K562 (cell line): ENCODE measurements around the gene MALAT1. TPM values are rescaled to one million over a fixed set of nuclear protein-coding genes. Genes with fewer than 3 reads are reported as not detected.

Experiments used
- CREB1 ChIP-seq, 2 experiments: sonication (generic) in 1 of 2; formaldehyde crosslinking in 1 of 2; IDR thresholded peaks; 2 replicates each; pipeline versions ENCODE4 v1.6.1 to v1.8.0; 2012 to 2022; ENCODE audit warnings: inconsistent platforms in 1 of 2, mild to moderate bottlenecking in 1 of 2, missing genetic modification reagents in 1 of 2, moderate library complexity in 1 of 2
- E2F1 ChIP-seq: sonication (generic); formaldehyde crosslinking; IDR thresholded peaks from 2 replicates; pipeline ENCODE4 v1.8.1; 2023; ENCODE audit warnings: mild to moderate bottlenecking, missing genetic modification reagents, moderate library complexity
- EHMT2 ChIP-seq: fragments of 450-650 bp; IDR thresholded peaks from 2 replicates; pipeline ENCODE4 v1.6.1; 2018; ENCODE audit warnings: antibody characterized with exemption
- NONO ChIP-seq, 2 experiments: fragments of 200-400 bp in 1 of 2; fragments of 450-650 bp in 1 of 2; formaldehyde crosslinking in 1 of 2; IDR thresholded peaks; 2 replicates each; pipeline ENCODE4 v1.6.1; 2017; ENCODE audit warnings: low read depth in 2 of 2, mild to moderate bottlenecking in 2 of 2, moderate library complexity in 2 of 2, low read length in 1 of 2
- PRDM10 ChIP-seq: fragments of 450-650 bp; IDR thresholded peaks from 2 replicates; pipeline ENCODE4 v1.6.1; 2018; ENCODE audit not compliant: partially characterized antibody
- RB1 ChIP-seq: fragments of 450-650 bp; IDR thresholded peaks from 2 replicates; pipeline ENCODE4 v1.6.1; 2017; ENCODE audit warnings: low read depth, mild to moderate bottlenecking
- SMARCA4 ChIP-seq: fragments of 450-650 bp; IDR thresholded peaks from 2 replicates; pipeline ENCODE4 v1.6.1; 2016
- SMARCA5 ChIP-seq: fragments of 450-650 bp; IDR thresholded peaks from 2 replicates; pipeline ENCODE4 v1.6.1; 2016
- SREBF1 ChIP-seq: fragments of 150-350 bp; IDR thresholded peaks from 2 replicates; pipeline ENCODE4 v1.6.1; 2014; ENCODE audit warnings: antibody characterized with exemption, low read depth, low read length, borderline replicate concordance
- TARDBP ChIP-seq: fragments of 450-650 bp; IDR thresholded peaks from 2 replicates; pipeline ENCODE4 v1.6.1; 2016
- USF1 ChIP-seq: sonication (generic); formaldehyde crosslinking; IDR thresholded peaks from 2 replicates; pipeline ENCODE4 v1.9.0; 2022; ENCODE audit warnings: mild to moderate bottlenecking, missing genetic modification reagents
- ZNF134 ChIP-seq: fragments of 250-450 bp; sonication (Bioruptor Pico); conservative IDR thresholded peaks from 2 replicates; pipeline ENCODE4 v1.4.0; 2020
- ZNF318 ChIP-seq, 2 experiments: fragments of 450-650 bp; IDR thresholded peaks; 2 replicates each; pipeline ENCODE4 v1.6.1; 2016; ENCODE audit warnings: mild to moderate bottlenecking in 2 of 2, borderline replicate concordance in 1 of 2, low read depth in 1 of 2, moderate library complexity in 1 of 2
- polyA plus RNA-seq, 8 experiments: library from polyadenylated mRNA; depleted of rRNA in 4 of 8; stranded (reverse) in 5 of 8; unstranded in 3 of 8; fragments of >200 nt; fragmentation: Nextera tagmentation in 2 of 8; fragmentation: Illumina TruSeq in 1 of 8; extraction: Ambion mirVana in 2 of 8; extraction: Trizol in 1 of 8; gene quantifications; 2 replicates each; pipeline versions ENCODE4 v1.2.1 to v1.2.3, GENCODE V29; 2011 to 2014; ENCODE audit warnings: inconsistent platforms in 1 of 8, missing spikeins in 1 of 8
- total RNA-seq, 7 experiments: library from RNA; depleted of rRNA in 6 of 7; stranded (reverse); fragments of >200 nt in 6 of 7; fragmentation: Illumina TruSeq in 2 of 7; extraction: Trizol in 2 of 7; gene quantifications; 2 replicates each; pipeline versions ENCODE4 v1.2.1 to v1.2.3, GENCODE V29; 2011 to 2021; ENCODE audit warnings: low replicate concordance in 1 of 7

The MALAT1 gene
- total and polyA plus RNA-seq, 9 of the 15 experiments (the other 6 are each of a cell fraction or from before 2014, with no cell fraction given) = 363 to 8,715 (median 2,351) TPM

- TF ChIP-seq ZNF318 (IDR thresholded peaks at IDR 0.05; ENCODE audit: borderline replicate concordance in 1 of 2, low read depth in 1 of 2) = no peak
- peak in 1 of 2 experiments; percentile 15; a peak in 1 of 4 replicates for TF ChIP-seq NONO (IDR thresholded peaks at IDR 0.05; ENCODE audit: low read depth in 2 of 2, low read length in 1 of 2)
- TF ChIP-seq SMARCA5 = no peak
- TF ChIP-seq USF1 (CRISPR knock-in tag) = no peak
- TF ChIP-seq TARDBP = 0 out of 2 replicates have a peak, but pooled peaks have one; percentile 24
- 0 out of 2 replicates have a peak, but pooled peaks have one; percentile 24 for TF ChIP-seq E2F1 (CRISPR knock-in tag)
- peak; percentile 80 for TF ChIP-seq PRDM10
- TF ChIP-seq RB1 = 0 out of 2 replicates have a peak, but pooled peaks have one; percentile 35
- TF ChIP-seq CREB1 (IDR thresholded peaks at IDR 0.05) = no peak
- TF ChIP-seq CREB1 (CRISPR knock-in tag; IDR thresholded peaks at IDR 0.05) = 0 out of 2 replicates have a peak, but pooled peaks have one; percentile 36
- no peak for TF ChIP-seq SMARCA4
- no peak for TF ChIP-seq EHMT2
- no peak for TF ChIP-seq SREBF1
- TF ChIP-seq ZNF134 (CRISPR knock-in tag) = no peak
Measured at GRCh38 chr11:65546217-65546958, 47.5 kb downstream of the MALAT1 start (continued).
